ENCODE results near the gene GP2. TPM values are rescaled to one million over a fixed set of nuclear protein-coding genes. Genes with fewer than 3 reads are reported as not detected.

Gene GP2
- total RNA-seq (ENCODE audit: unreplicated experiment): not detected
- long read RNA-seq: 0 reads

GRCh38 chr16:20327444-20328041, at the start of gene GP2:
Gene GP2 (minus strand): TSS chr16:20327513. CDS start chr16:20326431, 1,082 bp downstream.
- Mint-ChIP-seq H3K4me3 (ENCODE audit: unreplicated experiment) (no peak within 1 kb of the TSS), H3K27me3 (ENCODE audit: unreplicated experiment) (peaks cover 1% of the 10 kb centered on the region), H3K9me3 (ENCODE audit: unreplicated experiment) (no peaks in the 10 kb centered on the region), H3K27ac (ENCODE audit: unreplicated experiment) (no peak within 1 kb of the TSS), H3K4me1 (ENCODE audit: unreplicated experiment) (no peaks in the 10 kb centered on the region), H3K36me3 (ENCODE audit: low read depth, unreplicated experiment) (no peaks in the 10 kb centered on the region)
- TF ChIP-seq CTCF (IDR thresholded peaks at IDR 0.05; ENCODE audit: unreplicated experiment): no peak
- no peak for DNase-seq (ENCODE audit: low spot score)

- no peak for DNase-seq (ENCODE audit: low spot score)
- no peaks in the 10 kb centered on the region for H3K4me1 Mint-ChIP-seq (ENCODE audit: unreplicated experiment)
- no peak for TF ChIP-seq CTCF (IDR thresholded peaks at IDR 0.05; ENCODE audit: unreplicated experiment)
- H3K27ac Mint-ChIP-seq (ENCODE audit: unreplicated experiment): no peak overlapping the region
- H3K27me3 Mint-ChIP-seq (ENCODE audit: unreplicated experiment): no peaks in the 10 kb centered on the region
- no peaks in the 10 kb centered on the region for H3K9me3 Mint-ChIP-seq (ENCODE audit: unreplicated experiment)
- H3K4me3 Mint-ChIP-seq (ENCODE audit: unreplicated experiment): no peak overlapping the region
- no peaks in the 10 kb centered on the region for H3K36me3 Mint-ChIP-seq (ENCODE audit: low read depth, unreplicated experiment)
These were observed 45.4 kb upstream of the GP2 start for GRCh38 chr16:20372701-20373100.

- H3K4me3 Mint-ChIP-seq (ENCODE audit: unreplicated experiment): no peak overlapping the region
- H3K9me3 Mint-ChIP-seq (ENCODE audit: unreplicated experiment): no peaks in the 10 kb centered on the region
- H3K36me3 Mint-ChIP-seq (ENCODE audit: low read depth, unreplicated experiment): no peaks in the 10 kb centered on the region
- DNase-seq (ENCODE audit: low spot score): no peak
- H3K27me3 Mint-ChIP-seq (ENCODE audit: unreplicated experiment): no peaks in the 10 kb centered on the region
- no peak overlapping the region for H3K27ac Mint-ChIP-seq (ENCODE audit: unreplicated experiment)
- H3K4me1 Mint-ChIP-seq (ENCODE audit: unreplicated experiment): no peaks in the 10 kb centered on the region
- TF ChIP-seq CTCF (IDR thresholded peaks at IDR 0.05; ENCODE audit: unreplicated experiment): no peak
These were observed 42.2 kb upstream of the GP2 start for GRCh38 chr16:20369452-20370054.

DNA sequence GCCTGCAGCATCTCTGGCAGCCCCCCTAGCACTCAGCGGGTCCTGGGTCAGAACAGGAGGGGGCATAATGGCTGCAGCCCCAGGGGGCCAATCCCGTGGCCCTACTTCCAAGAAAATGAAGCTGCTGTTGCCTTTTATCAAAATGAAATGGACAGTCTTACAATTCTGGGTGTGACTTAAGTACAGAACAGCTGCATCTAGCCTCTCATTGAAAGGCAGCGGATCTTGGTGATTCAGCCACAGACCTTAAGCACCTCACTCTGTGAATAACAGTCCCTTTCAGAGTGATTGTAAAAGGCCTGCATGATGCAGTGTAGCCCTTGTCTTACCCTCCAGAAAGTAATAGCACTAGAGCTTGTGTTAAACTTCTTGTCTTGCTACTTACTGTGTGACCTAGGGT, 36.7 kb upstream of the GP2 start:
- DNase-seq (ENCODE audit: low spot score): no peak
- no peak for TF ChIP-seq CTCF (IDR thresholded peaks at IDR 0.05; ENCODE audit: unreplicated experiment)
- Mint-ChIP-seq H3K9me3 (ENCODE audit: unreplicated experiment) (no peaks in the 10 kb centered on the region), H3K27ac (ENCODE audit: unreplicated experiment) (no peak overlapping the region), H3K4me3 (ENCODE audit: unreplicated experiment) (no peak overlapping the region), H3K27me3 (ENCODE audit: unreplicated experiment) (no peaks in the 10 kb centered on the region), H3K4me1 (ENCODE audit: unreplicated experiment) (no peaks in the 10 kb centered on the region), H3K36me3 (ENCODE audit: low read depth, unreplicated experiment) (no peaks in the 10 kb centered on the region)

DNA sequence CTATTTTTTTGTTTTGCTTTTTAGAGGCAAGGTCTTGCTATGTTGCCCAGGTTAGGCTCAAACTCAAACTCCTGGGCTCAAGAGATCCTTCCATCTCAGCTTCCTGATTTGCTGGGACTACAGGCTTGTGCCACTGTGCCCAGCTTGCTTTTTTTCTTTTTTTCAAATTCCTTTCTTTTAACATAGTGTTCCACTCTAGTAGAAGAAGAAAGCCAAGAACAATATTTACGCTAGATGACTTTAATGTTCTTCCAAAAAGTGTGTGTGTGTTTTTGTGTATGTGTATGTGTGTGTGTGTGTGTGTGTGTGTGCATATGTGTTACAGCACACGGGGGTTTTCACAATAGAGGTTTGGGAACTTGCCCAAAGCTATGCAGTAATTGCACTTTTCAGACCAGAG, 35.9 kb upstream of the GP2 start:
- H3K4me3 Mint-ChIP-seq (ENCODE audit: unreplicated experiment): no peak overlapping the region
- no peaks in the 10 kb centered on the region for H3K9me3 Mint-ChIP-seq (ENCODE audit: unreplicated experiment)
- H3K4me1 Mint-ChIP-seq (ENCODE audit: unreplicated experiment): no peaks in the 10 kb centered on the region
- no peaks in the 10 kb centered on the region for H3K27me3 Mint-ChIP-seq (ENCODE audit: unreplicated experiment)
- no peak overlapping the region for H3K27ac Mint-ChIP-seq (ENCODE audit: unreplicated experiment)
- H3K36me3 Mint-ChIP-seq (ENCODE audit: low read depth, unreplicated experiment): no peaks in the 10 kb centered on the region
- no peak for DNase-seq (ENCODE audit: low spot score)
- no peak for TF ChIP-seq CTCF (IDR thresholded peaks at IDR 0.05; ENCODE audit: unreplicated experiment)

All from endothelial cell (in vitro differentiated cells).